PC-9 (cell line): ENCODE measurements around the gene FLVCR1.

Experiments
- EZH2 ChIP-seq: fragments of 200-600 bp; sonication (generic); IDR thresholded peaks from 2 replicates; pipeline ENCODE4 v1.8.0; 2017; ENCODE audit warnings: antibody characterized with exemption, low read depth
- TF ChIP-seq, protein P1 (sequence below): fragments of 200-600 bp; sonication (generic); conservative IDR thresholded peaks from 2 replicates; pipeline ENCODE4 v1.6.1; 2017; ENCODE audit warnings: mixed run types, antibody characterized with exemption, mild to moderate bottlenecking, moderate library complexity

DNA sequence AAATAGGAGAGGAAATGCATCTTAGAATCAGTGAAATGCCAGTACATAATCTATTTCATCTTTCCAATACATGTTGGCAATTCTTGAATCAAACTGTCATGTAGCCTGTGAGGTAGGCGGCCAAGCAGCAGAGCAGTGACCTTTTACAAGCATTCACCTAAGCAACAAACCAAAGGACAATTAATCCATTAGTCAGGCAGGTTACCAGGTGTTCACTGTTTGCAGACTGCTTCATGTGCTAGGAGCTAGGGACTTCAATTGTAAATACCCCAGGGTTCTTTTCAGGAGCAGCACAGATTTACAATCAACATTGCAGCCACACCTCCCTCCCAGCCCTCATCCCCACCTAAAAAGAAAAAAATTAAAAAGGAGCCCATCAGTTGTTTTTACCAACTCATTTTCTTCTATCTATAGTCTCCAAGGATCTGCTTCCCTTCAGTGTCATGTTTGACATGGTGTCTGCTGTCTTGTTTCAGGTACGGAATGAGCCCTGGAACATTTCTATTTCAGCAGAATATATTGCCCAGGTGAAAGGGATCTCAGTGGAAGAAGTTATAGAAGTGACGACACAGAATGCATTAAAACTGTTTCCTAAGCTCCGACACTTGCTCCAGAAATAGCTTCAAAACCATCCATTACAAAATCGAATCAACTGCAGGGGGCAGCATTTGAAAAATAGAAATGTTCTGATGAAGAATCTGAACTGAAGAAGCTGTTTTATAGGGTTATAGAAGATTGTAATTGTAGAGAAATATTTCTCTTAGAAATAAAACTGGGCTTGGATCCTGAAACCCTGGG lies 43.3 kb upstream of the FLVCR1 start:
- TF ChIP-seq, protein P1, sequence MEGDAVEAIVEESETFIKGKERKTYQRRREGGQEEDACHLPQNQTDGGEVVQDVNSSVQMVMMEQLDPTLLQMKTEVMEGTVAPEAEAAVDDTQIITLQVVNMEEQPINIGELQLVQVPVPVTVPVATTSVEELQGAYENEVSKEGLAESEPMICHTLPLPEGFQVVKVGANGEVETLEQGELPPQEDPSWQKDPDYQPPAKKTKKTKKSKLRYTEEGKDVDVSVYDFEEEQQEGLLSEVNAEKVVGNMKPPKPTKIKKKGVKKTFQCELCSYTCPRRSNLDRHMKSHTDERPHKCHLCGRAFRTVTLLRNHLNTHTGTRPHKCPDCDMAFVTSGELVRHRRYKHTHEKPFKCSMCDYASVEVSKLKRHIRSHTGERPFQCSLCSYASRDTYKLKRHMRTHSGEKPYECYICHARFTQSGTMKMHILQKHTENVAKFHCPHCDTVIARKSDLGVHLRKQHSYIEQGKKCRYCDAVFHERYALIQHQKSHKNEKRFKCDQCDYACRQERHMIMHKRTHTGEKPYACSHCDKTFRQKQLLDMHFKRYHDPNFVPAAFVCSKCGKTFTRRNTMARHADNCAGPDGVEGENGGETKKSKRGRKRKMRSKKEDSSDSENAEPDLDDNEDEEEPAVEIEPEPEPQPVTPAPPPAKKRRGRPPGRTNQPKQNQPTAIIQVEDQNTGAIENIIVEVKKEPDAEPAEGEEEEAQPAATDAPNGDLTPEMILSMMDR: no peak; the same call in 1 of the 2 replicates
- TF ChIP-seq EZH2: no peak
